A673 (cell line): ENCODE results near the gene RAD51AP2. TPM values are rescaled to one million over a fixed set of nuclear protein-coding genes. Genes with fewer than 3 reads are reported as not detected.

ENCODE experiments used
- BruUV-seq: library from RNA; stranded (reverse); fragments of 400-500 nt; replicated peaks from 2 replicates; lab custom pipeline; 2021; lab: Mats Ljungman, UMichigan
- CTCF ChIA-PET: fragments of 300-600 bp; sonication (Branson Sonifier 250); formaldehyde crosslinking; loops from one replicate; lab custom pipeline; 2022; ENCODE audit warnings: antibody characterized with exemption; lab: Charles Lee
- POLR2A ChIA-PET: fragments of 300-600 bp; sonication (Branson Sonifier 250); formaldehyde crosslinking; loops from one replicate; lab custom pipeline; 2022; ENCODE audit warnings: antibody characterized with exemption; ENCODE audit not compliant: low non-redundant PET; lab: Charles Lee
- DNase-seq: peaks from one replicate; pipeline ENCODE4 v3.0.0-alpha.2; 2015; ENCODE audit warnings: low spot score
- H3K27ac ChIP-seq: fragments of 200-600 bp; sonication (generic); 2 replicates; pipeline ENCODE4 v1.5.1; 2016; ENCODE audit warnings: mixed run types, low read depth, mild to moderate bottlenecking, mixed read lengths, antibody characterized with exemption, low read length; ENCODE audit not compliant: poor library complexity, severe bottlenecking
- H3K27me3 ChIP-seq: fragments of 200-600 bp; sonication (generic); replicated peaks from 2 replicates; pipeline ENCODE4 v1.6.1; 2017; ENCODE audit warnings: mixed run types, low read depth, mild to moderate bottlenecking, mixed read lengths, antibody characterized with exemption, low read length; ENCODE audit not compliant: insufficient read depth, poor library complexity
- H3K36me3 ChIP-seq: fragments of 200-600 bp; sonication (generic); 2 replicates; pipeline ENCODE4 v1.6.1; 2016; ENCODE audit warnings: mixed run types, mild to moderate bottlenecking, mixed read lengths, antibody characterized with exemption, low read length; ENCODE audit not compliant: insufficient read depth, poor library complexity, severe bottlenecking
- H3K4me1 ChIP-seq: fragments of 200-600 bp; sonication (generic); 2 replicates; pipeline ENCODE4 v1.6.1; 2017; ENCODE audit warnings: mixed run types, mild to moderate bottlenecking, mixed read lengths, antibody characterized with exemption, low read length; ENCODE audit not compliant: insufficient read depth, poor library complexity, severe bottlenecking
- H3K4me3 ChIP-seq: fragments of 200-600 bp; sonication (generic); 2 replicates; pipeline ENCODE4 v1.5.1; 2016; ENCODE audit warnings: low read depth, mixed run types, mild to moderate bottlenecking, mixed read lengths, low read length; ENCODE audit not compliant: poor library complexity, severe bottlenecking
- H3K9me3 ChIP-seq: fragments of 200-600 bp; sonication (generic); 2 replicates; pipeline ENCODE4 v1.6.1; 2016; ENCODE audit warnings: mixed run types, low read depth, mild to moderate bottlenecking, mixed read lengths, antibody characterized with exemption, low read length; ENCODE audit not compliant: poor library complexity, severe bottlenecking
- CTCF ChIP-seq: fragments of 300-800, 200-600 bp; sonication (generic); conservative IDR thresholded peaks from 2 replicates; pipeline ENCODE4 v1.5.1; 2017; ENCODE audit warnings: low read depth, mild to moderate bottlenecking, antibody characterized with exemption, low read length, moderate library complexity, mixed read lengths
- EZH2 ChIP-seq: fragments of 200-600 bp; sonication (generic); IDR thresholded peaks from 2 replicates; pipeline ENCODE4 v1.6.1; 2017; ENCODE audit warnings: borderline replicate concordance, low read depth, mild to moderate bottlenecking, mixed read lengths, antibody characterized with exemption, low read length; ENCODE audit not compliant: poor library complexity, severe bottlenecking
- intact Hi-C: fragments of 100-400 bp; cut with micrococcal nuclease; formaldehyde crosslinking; loops from one replicate; pipeline ENCODE4 v1.10.0; 2022; ENCODE audit not compliant: unreplicated experiment
- total RNA-seq: library from RNA; stranded (reverse); gene quantifications from 2 replicates; pipeline ENCODE4 v1.2.3, GENCODE V29; 2021

The RAD51AP2 gene
- total RNA-seq, 1 experiment from 2014 or later, result 0.13 TPM

GRCh38 chr2:17550907-17551306 is 32.7 kb upstream of the RAD51AP2 start:
- POLR2A ChIA-PET, result no interaction called here
- DNase-seq, result no peak
- TF ChIP-seq CTCF (no peak), EZH2 (no peak)
- no TSS peak for BruUV-seq
- CTCF ChIA-PET, result no interaction called here
- intact Hi-C loops, result no loop called here
- H3K4me3 ChIP-seq, result no peak overlapping the region
- H3K27ac ChIP-seq, result no peak overlapping the region
- no peaks in the 10 kb centered on the region for H3K9me3 ChIP-seq
- peaks cover 2% of the 10 kb centered on the region for H3K4me1 ChIP-seq
- no peaks in the 10 kb centered on the region for H3K36me3 ChIP-seq
- H3K27me3 ChIP-seq, result no peaks in the 10 kb centered on the region

GRCh38 chr2:17547737-17548136 is 29.5 kb upstream of the RAD51AP2 start:
- POLR2A ChIA-PET, result no interaction called here

GRCh38 chr2:17547237-17547636 is 29.0 kb upstream of the RAD51AP2 start:
- ChIA-PET POLR2A (no interaction called here), CTCF (no interaction called here)
- no peaks in the 10 kb centered on the region for H3K9me3 ChIP-seq
- no peak overlapping the region for H3K27ac ChIP-seq
- DNase-seq, result no peak
- intact Hi-C loops, result no loop called here
- no peaks in the 10 kb centered on the region for H3K27me3 ChIP-seq
- TF ChIP-seq EZH2 (no peak), CTCF (no peak)
- no peak overlapping the region for H3K4me3 ChIP-seq
- H3K4me1 ChIP-seq, result peaks cover 10% of the 10 kb centered on the region
- H3K36me3 ChIP-seq, result no peaks in the 10 kb centered on the region
- BruUV-seq, result no TSS peak

More at GRCh38 chr2:17547737-17548136, 29.5 kb upstream of the RAD51AP2 start:
- CTCF ChIA-PET, result no interaction called here
- TF ChIP-seq CTCF (no peak), EZH2 (no peak)
- H3K9me3 ChIP-seq, result no peaks in the 10 kb centered on the region
- H3K27me3 ChIP-seq, result no peaks in the 10 kb centered on the region
- no TSS peak for BruUV-seq
- no peak for DNase-seq
- H3K4me3 ChIP-seq, result no peak overlapping the region
- H3K36me3 ChIP-seq, result no peaks in the 10 kb centered on the region
- peaks cover 10% of the 10 kb centered on the region for H3K4me1 ChIP-seq
- intact Hi-C loops, result no loop called here
- no peak overlapping the region for H3K27ac ChIP-seq
